Motor neuron (in vitro differentiated cells): ENCODE results near the gene OPCML. TPM values are rescaled to one million over a fixed set of nuclear protein-coding genes. Genes with fewer than 3 reads are reported as not detected.

Source experiments
- ATAC-seq, 8 experiments: fragments of 200-7000 bp; cut with Tn5 transposase; replicated peaks in 6 of 8; 2 replicates each; pipeline ENCODE4 v1.8.0; 2021; ENCODE audit warnings: mild to moderate bottlenecking in 8 of 8, moderate library complexity in 8 of 8
- H3K27ac ChIP-seq, 2 donors: fragments of 250-450 bp; sonication (Bioruptor Pico); 2 replicates each; pipeline ENCODE4 v1.9.0; 2021; ENCODE audit warnings: antibody characterized with exemption in 2 of 2, mild to moderate bottlenecking in 2 of 2, moderate library complexity in 1 of 2
- H3K4me1 ChIP-seq, 2 donors: fragments of 250-450 bp; sonication (Bioruptor Pico); replicated peaks in 1 of 2; 2 replicates each; pipeline ENCODE4 v1.6.1; 2021; ENCODE audit warnings: antibody characterized with exemption in 2 of 2, mild to moderate bottlenecking in 2 of 2, moderate library complexity in 1 of 2
- H3K4me3 ChIP-seq, 5 donors: fragments of 250-450 bp; sonication (Bioruptor Pico); 2 replicates each; pipeline ENCODE4 v1.9.0; 2021; ENCODE audit warnings: antibody characterized with exemption in 5 of 5, mild to moderate bottlenecking in 5 of 5, moderate library complexity in 4 of 5
- WGBS, 10 experiments: fragments of 450-650 bp; shearing (Covaris generic); methylation state at CpG; one replicate each; pipeline ENCODE4 v1.0.0; 2022; 5-methylcytosine and 5-hydroxymethylcytosine counted together
- in situ Hi-C, 9 experiments: fragments of 400-800 bp; cut with MboI; loops; one replicate each; pipeline ENCODE4 v1.15.0; 2021; ENCODE audit warnings: low sequenced_read_pairs in 9 of 9, low pct_unique_long_range_greater_than_20kb in 2 of 9; ENCODE audit not compliant: unreplicated experiment in 9 of 9
- total RNA-seq, 8 experiments: library from RNA; unstranded; fragments of 300-600 nt; gene quantifications; 2 replicates each; pipeline versions ENCODE4 v1.2.3 to v1.2.4, GENCODE V29; 2022

OPCML gene
- total RNA-seq, 8 experiments from 2014 or later, result 0.40 to 20.1 (median 7.2) TPM

DNA sequence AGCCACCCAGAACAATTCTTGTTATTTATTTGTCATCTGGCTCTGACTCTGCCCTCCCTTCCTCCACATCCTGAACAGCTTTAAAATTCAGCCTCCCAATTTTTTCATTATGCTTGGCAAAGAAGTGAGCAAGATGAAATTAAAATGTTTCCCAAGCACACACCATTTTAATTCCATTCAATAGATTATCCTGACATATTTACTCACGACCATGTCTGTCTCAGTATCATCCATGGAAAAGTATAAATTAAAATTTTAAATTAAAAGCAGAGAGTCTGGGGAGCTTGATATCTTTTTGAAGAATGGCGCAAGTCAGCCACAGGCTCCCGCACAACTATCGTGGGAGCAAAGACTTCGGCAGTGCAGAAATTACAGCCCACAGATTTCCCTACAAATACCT lies 862.4 kb downstream of the OPCML start:
- in situ Hi-C loops, result no loop called here
- ATAC-seq, result no peak
- Histone ChIP-seq H3K4me1 (peaks cover 10 to 45% of the 10 kb centered on the region in 2 donors), H3K4me3 (no peak overlapping the region), H3K27ac (no peak overlapping the region)
- WGBS, 10 experiments, result 33 to 96% (median 60%) methylated on average over 1 to 5 of the region's 5 CpGs; no CpG with 5 or more reads in 3 of the 10 experiments

DNA sequence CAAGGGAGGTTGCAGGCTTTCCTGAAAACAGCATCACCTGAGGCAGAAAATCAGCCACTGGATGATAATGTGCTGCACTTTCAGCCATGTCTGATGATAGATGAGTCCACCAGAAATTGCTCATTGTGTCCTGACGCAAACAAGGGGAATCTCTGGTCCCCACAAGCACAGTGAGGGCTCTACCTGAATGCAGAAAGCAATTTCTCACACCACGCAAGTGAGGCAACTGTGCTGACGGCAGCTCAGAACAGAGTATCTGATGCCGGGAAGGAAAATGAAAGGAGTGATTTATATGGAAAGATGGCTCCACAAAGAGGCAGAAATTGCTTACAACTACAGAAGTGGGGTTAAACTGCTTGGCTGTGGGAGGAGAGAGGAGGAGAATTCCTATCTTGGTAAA lies 867.1 kb downstream of the OPCML start:
- Histone ChIP-seq H3K4me1 (peaks cover 6 to 26% of the 10 kb centered on the region in 2 donors), H3K27ac (peak overlapping the region in 1 of 2 donors; percentile 15), H3K4me3 (no peak overlapping the region)
- WGBS, 10 experiments, result 14 to 100% (median 72%) methylated on average over 1 to 4 of the region's 4 CpGs; no CpG with 5 or more reads in 1 of the 10 experiments
- in situ Hi-C loops, result no loop called here
- peak in 5 of 8 experiments; percentile 84 to 97 (median 95) for ATAC-seq

DNA sequence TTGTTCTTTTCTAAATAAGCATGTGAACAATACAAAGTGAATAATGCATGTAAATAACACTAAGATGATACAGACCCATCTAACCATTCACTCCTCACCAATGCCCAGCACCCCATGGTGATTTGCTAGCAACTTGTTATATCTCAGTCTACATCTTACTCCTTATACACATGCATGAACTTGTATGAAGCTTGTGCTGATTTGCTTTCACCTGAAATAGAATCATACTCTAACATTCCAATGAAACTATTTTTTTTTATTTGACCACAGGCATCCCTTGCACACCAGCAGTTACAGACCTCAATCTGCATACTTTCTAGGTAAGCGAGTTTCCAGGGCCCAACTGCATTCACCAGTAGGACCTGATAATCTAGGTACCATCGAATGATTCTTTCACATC lies 873.6 kb downstream of the OPCML start:
- WGBS, 10 experiments, result 50 to 100% (median 94%) methylated on average over 1 to 2 of the region's 2 CpGs; no CpG with 5 or more reads in 1 of the 10 experiments
- H3K4me1 ChIP-seq, result no peaks in the 10 kb centered on the region
- in situ Hi-C loops, result no loop called here
- no peak for ATAC-seq
- no peak overlapping the region for H3K27ac ChIP-seq
- H3K4me3 ChIP-seq, result no peak overlapping the region

DNA sequence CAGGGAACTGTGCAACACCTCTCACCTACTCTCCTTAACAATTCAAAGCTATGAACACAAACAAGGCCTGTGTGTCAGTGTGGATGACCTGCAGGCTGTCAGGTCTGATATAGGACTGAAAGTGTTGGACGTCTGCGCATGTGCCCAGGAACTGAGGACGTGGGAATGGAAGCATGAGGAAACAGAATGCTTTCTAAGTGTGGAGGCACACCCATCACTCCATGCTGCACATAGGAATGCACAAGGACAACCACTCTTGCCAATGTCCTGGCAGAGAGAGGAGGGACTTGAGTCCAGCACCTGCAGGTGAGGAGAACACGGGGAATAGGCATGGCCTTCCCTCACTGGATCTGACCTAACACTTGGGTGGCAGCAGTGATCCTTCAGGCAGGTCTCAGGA lies 874.3 kb downstream of the OPCML start:
- in situ Hi-C loops, result no loop called here
- Histone ChIP-seq H3K4me3 (no peak overlapping the region), H3K4me1 (no peaks in the 10 kb centered on the region), H3K27ac (no peak overlapping the region)
- ATAC-seq, result no peak
- WGBS, 10 experiments, result 70 to 100% (median 80%) methylated on average over 1 to 3 of the region's 4 CpGs; no CpG with 5 or more reads in 7 of the 10 experiments

DNA sequence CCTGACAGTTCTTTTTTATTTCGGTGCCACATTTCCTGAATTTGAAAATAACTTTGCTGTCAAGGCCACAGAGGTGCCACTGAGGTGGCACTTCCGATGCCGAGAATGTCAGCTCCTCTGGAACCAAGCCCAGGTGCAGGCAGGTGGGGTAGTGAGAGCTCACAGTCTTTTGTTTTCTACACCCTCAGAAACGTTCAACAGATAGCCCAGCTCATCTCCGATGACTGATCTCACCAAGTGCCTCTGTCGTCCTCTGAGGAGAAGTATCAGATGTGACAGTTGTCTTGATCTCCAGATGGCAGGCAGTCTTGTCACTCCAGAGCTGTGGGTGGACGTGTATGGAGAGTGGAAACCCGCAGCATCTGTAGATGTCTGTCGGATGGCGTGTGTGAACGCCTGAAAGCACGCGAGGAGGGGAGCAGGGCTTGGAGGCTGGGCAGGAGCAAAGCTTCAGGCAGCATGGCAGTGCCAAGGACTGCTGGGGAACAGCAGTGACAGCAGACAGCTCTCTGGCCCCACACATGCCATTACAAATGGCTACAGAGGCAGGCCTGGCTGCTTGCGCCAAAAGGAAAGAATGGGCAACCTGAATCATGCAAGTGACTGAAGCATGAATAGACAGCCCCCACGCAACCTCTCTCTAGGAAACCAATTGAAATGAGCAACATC lies 877.0 kb downstream of the OPCML start:
- 18 to 100% (median 90%) methylated on average over 1 to 12 of the region's 15 CpGs; no CpG with 5 or more reads in 2 of the 10 experiments for WGBS, 10 experiments
- no peak overlapping the region for H3K27ac ChIP-seq

DNA sequence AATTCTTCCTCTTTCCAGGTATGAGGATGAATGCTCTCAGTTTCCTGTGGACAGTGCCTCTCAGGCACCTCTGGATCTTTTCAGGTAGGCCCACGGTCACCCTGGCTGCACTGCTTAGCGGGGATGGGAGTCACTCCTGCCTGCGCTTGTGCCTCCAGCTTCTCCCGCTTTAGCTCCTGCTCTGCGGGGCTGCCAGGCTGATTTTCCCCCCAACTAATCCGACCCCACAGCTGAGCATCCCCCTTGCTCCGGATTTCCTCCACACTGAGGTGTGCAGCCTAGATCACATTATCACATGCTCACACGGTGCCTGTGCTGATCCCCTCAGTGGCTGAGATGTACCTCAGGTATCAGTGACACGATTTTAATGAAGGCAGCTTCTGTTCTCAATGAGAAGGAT lies 879.1 kb downstream of the OPCML start:
- no peak overlapping the region for H3K4me3 ChIP-seq
- no peak overlapping the region for H3K27ac ChIP-seq
- in situ Hi-C loops, result no loop called here
- 50 to 100% (median 92%) methylated on average over 1 to 4 of the region's 9 CpGs; no CpG with 5 or more reads in 5 of the 10 experiments for WGBS, 10 experiments
- no peak for ATAC-seq
- H3K4me1 ChIP-seq, result peaks cover 0 to 8% of the 10 kb centered on the region in 2 donors

More for the DNA sequence above, 877.0 kb downstream of the OPCML start:
- H3K4me3 ChIP-seq, result no peak overlapping the region
- in situ Hi-C loops, result no loop called here
- ATAC-seq, result no peak
- H3K4me1 ChIP-seq, result peaks cover 0 to 5% of the 10 kb centered on the region in 2 donors

DNA sequence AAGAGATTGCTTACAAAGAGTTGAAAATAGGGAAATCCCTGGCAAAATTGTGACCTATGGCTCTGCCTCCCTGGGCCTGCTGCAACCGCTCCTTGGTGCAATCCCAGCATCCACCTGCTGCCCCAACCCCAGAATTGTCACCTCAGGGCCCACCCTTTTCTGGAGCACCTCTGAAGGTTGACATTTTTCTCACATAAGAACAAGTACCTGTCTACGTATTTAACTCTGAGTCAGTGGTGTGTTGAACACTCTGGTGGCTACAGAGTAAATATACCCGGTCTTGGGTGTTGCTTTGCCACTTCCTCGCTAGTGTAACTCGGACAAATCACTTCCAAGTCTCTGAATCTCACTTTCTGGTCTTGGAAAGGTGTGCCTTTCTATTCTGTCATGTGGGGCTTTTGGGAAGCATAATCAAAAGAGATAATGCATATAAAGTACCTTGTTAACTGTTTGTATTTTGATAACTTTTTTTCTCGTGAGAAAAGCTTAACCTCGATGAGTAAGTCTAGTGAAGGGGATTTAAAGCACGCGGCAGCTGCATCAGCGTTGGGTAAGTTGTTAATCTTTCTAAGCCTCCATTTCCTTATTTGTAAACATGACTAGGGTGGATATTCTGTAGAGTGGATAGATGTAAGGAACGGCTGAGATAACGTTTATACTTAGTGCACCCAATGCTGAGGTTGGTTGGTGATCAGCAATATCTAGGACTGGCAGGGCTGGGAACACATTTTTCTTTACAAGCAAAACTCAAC lies 881.2 kb downstream of the OPCML start:
- no peak for ATAC-seq
- in situ Hi-C loops, result no loop called here
- Histone ChIP-seq H3K27ac (no peak overlapping the region), H3K4me3 (no peak overlapping the region), H3K4me1 (peaks cover 0 to 8% of the 10 kb centered on the region in 2 donors)
- 67 to 100% (median 92%) methylated on average over 2 to 11 of the region's 12 CpGs; no CpG with 5 or more reads in 1 of the 10 experiments for WGBS, 10 experiments

DNA sequence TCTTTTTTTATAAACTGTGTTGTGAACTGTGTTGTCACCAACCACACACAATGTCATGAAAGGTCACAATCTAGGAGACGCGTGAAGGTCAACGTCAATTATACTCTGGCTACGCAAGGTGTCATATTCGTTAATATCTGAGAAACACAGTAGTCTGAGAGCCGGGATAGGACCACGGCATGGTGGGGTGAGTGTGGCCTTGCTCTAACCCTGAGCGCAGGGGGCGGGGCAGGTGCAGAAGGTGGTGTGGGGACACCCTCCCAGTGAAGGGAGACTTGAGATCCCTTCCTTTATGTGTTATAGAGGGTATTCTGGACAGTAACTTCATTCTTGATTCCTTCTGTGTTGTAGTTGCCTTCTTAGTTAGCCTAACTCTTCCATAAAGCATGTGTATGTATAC lies 883.0 kb downstream of the OPCML start:
- Histone ChIP-seq H3K27ac (no peak overlapping the region), H3K4me1 (peaks cover 9 to 19% of the 10 kb centered on the region in 2 donors), H3K4me3 (no peak overlapping the region)
- ATAC-seq, result no peak
- 97 to 100% (median 100%) methylated on average over 1 to 6 of the region's 9 CpGs; no CpG with 5 or more reads in 6 of the 10 experiments for WGBS, 10 experiments
- in situ Hi-C loops, result no loop called here

DNA sequence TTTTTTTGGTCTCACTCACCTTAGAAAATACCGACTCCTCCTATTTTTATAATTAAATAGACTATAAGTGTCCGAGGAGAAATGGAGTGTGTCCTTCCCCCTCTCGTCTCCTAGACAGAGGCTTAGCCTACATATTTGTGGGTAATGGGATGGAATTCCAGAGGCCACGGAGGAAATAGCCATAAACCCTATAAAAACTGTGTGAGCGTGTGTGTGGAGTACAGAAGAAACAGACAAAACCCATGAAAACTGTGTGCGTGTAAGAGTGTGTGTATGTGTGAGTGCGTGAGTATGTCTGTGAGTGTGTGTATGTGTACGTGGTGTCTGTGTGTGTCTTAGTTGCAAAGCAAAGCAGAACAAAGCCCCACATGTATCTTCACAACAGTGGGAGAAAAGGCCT lies 883.5 kb downstream of the OPCML start:
- in situ Hi-C loops, result no loop called here
- Histone ChIP-seq H3K27ac (no peak overlapping the region), H3K4me1 (peaks cover 11 to 23% of the 10 kb centered on the region in 2 donors), H3K4me3 (no peak overlapping the region)
- no peak for ATAC-seq
- WGBS, 10 experiments, result 40 to 100% (median 87%) methylated on average over 1 to 7 of the region's 8 CpGs

DNA sequence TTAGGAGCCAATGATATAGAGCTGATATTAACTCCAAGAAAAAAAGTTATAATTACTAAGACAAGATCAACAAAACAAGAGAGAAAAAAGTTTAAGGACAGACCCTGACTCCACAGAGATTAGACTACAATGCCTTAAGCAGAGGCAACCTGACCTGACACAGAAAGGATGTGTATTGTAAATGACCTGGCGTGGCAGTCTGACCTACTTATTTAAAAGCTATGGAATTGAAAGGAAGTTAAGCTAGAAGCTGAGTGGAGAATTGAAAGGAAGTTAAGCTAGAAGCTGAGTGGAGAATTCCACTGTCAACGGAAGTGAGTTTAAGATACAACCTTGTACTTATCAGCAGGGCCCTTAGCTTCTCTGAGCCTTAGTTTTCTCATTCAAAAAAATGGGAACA lies 885.4 kb downstream of the OPCML start:
- peaks cover 20 to 37% of the 10 kb centered on the region in 2 donors for H3K4me1 ChIP-seq
- ATAC-seq, result no peak
- WGBS, 10 experiments, result 68 to 100% (median 92%) methylated on average over 1 to 2 of the region's 2 CpGs; no CpG with 5 or more reads in 1 of the 10 experiments
- in situ Hi-C loops, result no loop called here
- H3K27ac ChIP-seq, result no peak overlapping the region
- no peak overlapping the region for H3K4me3 ChIP-seq

DNA sequence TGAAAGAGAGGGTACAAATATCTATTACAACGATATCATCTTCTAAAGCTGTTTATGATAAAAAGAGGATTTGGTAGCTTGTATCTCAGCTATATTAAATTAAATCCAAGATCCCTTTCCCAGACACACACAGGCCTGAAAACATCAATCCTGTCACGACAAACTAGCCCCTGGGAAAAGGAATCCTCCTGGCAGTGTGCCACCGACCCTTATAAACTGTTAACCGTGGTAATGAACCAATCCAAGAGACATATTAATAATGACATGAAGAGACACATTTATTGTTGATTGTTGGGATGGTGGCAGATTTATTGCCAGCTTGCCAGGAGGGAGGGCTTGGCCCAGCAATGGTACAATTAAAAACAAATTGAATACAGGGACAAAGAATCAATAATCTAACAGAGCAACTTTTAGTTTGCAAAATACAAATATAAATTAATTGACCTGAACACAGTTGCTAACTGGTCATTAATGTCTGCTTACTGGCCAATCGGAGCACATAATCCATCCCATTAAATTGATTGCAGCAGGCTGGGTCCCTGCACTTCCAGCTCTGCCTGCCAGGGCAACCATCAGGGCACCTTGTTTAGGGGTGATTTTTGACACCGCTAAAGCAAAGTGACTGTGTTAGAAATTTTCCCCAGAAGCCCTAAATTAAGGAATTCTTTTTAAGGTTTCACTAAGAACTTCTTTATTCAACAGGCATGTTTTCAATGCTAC lies 887.6 kb downstream of the OPCML start:
- 6 to 64% (median 45%) methylated on average over 1 to 6 of the region's 6 CpGs for WGBS, 10 experiments
- no peak overlapping the region for H3K4me3 ChIP-seq
- in situ Hi-C loops, result no loop called here
- peaks cover 23 to 38% of the 10 kb centered on the region in 2 donors for H3K4me1 ChIP-seq
- ATAC-seq, result peak in 5 of 8 experiments; percentile 84 to 91 (median 89)
- no peak overlapping the region for H3K27ac ChIP-seq

DNA sequence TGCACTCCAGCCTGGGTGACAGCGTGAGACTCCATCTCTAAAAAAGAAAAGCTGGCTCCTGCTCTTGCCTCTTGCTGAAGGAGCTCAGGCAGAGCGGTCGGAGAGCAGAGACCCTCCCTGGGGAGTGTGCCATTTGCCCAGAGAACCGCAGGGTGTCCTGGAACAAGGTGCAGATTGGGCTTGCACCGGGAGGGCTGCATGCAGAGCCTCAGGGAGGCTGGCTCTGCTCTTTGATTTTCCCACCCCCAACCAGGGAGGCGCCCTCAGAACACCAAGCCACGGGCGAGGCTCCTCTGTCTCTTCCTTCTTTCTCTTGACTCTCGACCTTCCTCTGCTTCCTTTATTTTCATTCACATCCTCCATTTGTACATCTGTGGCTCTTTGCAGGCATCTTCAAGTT lies 889.1 kb downstream of the OPCML start:
- peaks cover 26 to 49% of the 10 kb centered on the region in 2 donors for H3K4me1 ChIP-seq
- ATAC-seq, result peak in 1 of 8 experiments; percentile 16
- H3K27ac ChIP-seq, result no peak overlapping the region
- in situ Hi-C loops, result no loop called here
- H3K4me3 ChIP-seq, result no peak overlapping the region
- WGBS, 10 experiments, result 0 to 86% (median 58%) methylated on average over 1 to 4 of the region's 9 CpGs; no CpG with 5 or more reads in 1 of the 10 experiments

DNA sequence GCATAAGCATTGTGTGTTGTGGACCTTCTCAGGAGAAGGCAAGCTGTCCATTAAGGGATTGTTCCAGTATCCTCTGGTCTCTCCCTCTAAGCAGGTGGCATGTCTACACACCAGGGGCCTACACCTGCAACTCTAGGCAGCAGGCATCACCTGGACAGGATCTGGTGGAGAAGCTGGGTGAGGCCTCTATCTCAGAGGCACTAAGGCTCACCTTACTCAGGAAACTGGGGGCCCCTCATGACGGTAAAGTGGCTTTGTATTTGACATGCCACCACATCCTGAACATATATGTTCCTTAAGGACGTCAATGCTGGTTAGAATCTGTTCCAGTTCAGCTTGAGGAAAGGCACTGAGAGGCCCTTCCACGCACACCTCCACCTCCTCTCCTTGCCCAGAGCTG lies 891.3 kb downstream of the OPCML start:
- in situ Hi-C loops, result no loop called here
- no peak overlapping the region for H3K4me3 ChIP-seq
- ATAC-seq, result no peak
- H3K4me1 ChIP-seq, result peaks cover 32 to 63% of the 10 kb centered on the region in 2 donors
- WGBS, 10 experiments, result 80 to 100% (median 92%) methylated on average over 1 to 3 of the region's 3 CpGs; no CpG with 5 or more reads in 5 of the 10 experiments
- no peak overlapping the region for H3K27ac ChIP-seq
